Ascending aorta (tissue), 2 donors: ENCODE data around the gene SLC16A10. TPM values are rescaled to one million over a fixed set of nuclear protein-coding genes. Genes with fewer than 3 reads are reported as not detected.

ENCODE experiments used
- DNase-seq, 2 donors: peaks; one replicate each; pipeline ENCODE4 v3.0.0-alpha.2; 2019; ENCODE audit warnings: low spot score in 2 of 2
- H3K27ac ChIP-seq, 2 donors: fragments of 200-600 bp; sonication (generic); one replicate each; pipeline ENCODE4 v1.5.1; 2016 to 2017; ENCODE audit warnings: mild to moderate bottlenecking in 1 of 2
- H3K27me3 ChIP-seq: fragments of 200-600 bp; sonication (generic); one replicate; pipeline ENCODE4 v1.5.1; 2017
- H3K36me3 ChIP-seq, 2 donors: fragments of 200-600 bp; sonication (generic); one replicate each; pipeline ENCODE4 v1.5.1; 2016
- H3K4me1 ChIP-seq, 2 donors: fragments of 200-600 bp; sonication (generic); one replicate each; pipeline ENCODE4 v1.5.1; 2016 to 2017; ENCODE audit warnings: mild to moderate bottlenecking in 1 of 2
- H3K4me3 ChIP-seq, 2 donors: fragments of 200-600 bp; sonication (generic); one replicate each; pipeline ENCODE4 v1.5.1; 2016 to 2017; ENCODE audit warnings: mild to moderate bottlenecking in 1 of 2
- H3K9me3 ChIP-seq, 2 donors: fragments of 200-600 bp; sonication (generic); one replicate each; pipeline ENCODE4 v1.5.1; 2016
- intact Hi-C: fragments of 100-400 bp; cut with DNase I; formaldehyde crosslinking; loops from one replicate; pipeline ENCODE4 v1.15.1; 2023
- total RNA-seq: library from RNA; depleted of rRNA; stranded (reverse); fragments of >200 nt; gene quantifications from one replicate; pipeline ENCODE4 v1.1.0, GENCODE V29; 2016
- TF ChIP-seq, protein P1 (sequence below), 3 experiments: fragments of 200-600 bp in 2 of 3; fragments of 450-650 bp in 1 of 3; sonication (generic) in 2 of 3; IDR thresholded peaks; one replicate each; pipeline ENCODE4 v1.5.1; 2016 to 2019; ENCODE audit warnings: antibody characterized with exemption in 3 of 3, mild to moderate bottlenecking in 1 of 3, moderate library complexity in 1 of 3

Gene SLC16A10
- total RNA-seq, 1 donor from 2014 or later = 7.8 TPM

DNA sequence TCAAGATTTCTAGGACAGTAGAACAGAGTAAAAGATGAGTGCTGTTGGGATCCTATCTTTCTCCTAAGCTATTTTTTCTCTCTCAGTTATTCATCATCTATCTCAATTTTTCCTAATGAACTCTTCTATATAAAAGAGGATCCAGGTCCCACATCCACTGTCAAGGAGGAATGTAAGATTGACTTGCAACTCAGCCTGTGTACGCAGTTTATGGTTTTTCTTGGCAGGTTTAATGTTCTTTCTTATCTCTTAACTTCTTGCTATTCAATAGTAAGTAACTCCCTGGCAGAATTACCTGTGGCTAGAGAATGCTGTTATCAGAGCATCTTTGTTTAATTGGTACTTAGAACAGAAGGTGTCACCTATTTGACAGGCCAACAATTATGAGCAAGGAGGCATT, 60.8 kb downstream of the SLC16A10 start:
- no peak overlapping the region for H3K27ac ChIP-seq
- H3K9me3 ChIP-seq = no peaks in the 10 kb centered on the region
- intact Hi-C loops = no loop called here
- H3K27me3 ChIP-seq = no peaks in the 10 kb centered on the region
- H3K36me3 ChIP-seq = no peaks in the 10 kb centered on the region
- H3K4me1 ChIP-seq = no peaks in the 10 kb centered on the region
- no peak for DNase-seq
- no peak overlapping the region for H3K4me3 ChIP-seq
- TF ChIP-seq, protein P1, sequence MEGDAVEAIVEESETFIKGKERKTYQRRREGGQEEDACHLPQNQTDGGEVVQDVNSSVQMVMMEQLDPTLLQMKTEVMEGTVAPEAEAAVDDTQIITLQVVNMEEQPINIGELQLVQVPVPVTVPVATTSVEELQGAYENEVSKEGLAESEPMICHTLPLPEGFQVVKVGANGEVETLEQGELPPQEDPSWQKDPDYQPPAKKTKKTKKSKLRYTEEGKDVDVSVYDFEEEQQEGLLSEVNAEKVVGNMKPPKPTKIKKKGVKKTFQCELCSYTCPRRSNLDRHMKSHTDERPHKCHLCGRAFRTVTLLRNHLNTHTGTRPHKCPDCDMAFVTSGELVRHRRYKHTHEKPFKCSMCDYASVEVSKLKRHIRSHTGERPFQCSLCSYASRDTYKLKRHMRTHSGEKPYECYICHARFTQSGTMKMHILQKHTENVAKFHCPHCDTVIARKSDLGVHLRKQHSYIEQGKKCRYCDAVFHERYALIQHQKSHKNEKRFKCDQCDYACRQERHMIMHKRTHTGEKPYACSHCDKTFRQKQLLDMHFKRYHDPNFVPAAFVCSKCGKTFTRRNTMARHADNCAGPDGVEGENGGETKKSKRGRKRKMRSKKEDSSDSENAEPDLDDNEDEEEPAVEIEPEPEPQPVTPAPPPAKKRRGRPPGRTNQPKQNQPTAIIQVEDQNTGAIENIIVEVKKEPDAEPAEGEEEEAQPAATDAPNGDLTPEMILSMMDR (IDR thresholded peaks at IDR 0.05) = no peak

DNA sequence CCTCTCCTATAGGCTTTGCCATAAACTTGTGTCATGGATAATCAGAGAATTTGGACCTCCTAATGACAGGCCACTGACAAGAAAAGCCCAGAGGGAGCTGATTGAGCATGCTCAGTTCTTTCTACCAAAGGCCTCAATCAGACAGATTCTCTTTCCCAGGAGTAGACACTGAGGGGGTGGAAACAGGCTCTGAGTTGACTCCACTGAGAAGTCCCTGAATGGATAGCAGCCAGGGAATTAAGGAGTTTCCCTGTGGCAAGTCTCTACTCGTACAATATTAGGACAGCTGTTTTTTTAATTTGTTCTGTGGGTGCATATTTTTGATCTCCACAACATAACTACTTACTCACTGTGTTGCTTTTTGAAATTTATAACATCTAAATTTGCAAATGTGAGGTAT, 63.3 kb downstream of the SLC16A10 start:
- Histone ChIP-seq H3K4me1 (no peaks in the 10 kb centered on the region), H3K27me3 (no peaks in the 10 kb centered on the region), H3K27ac (no peak overlapping the region), H3K4me3 (no peak overlapping the region), H3K9me3 (no peaks in the 10 kb centered on the region), H3K36me3 (no peaks in the 10 kb centered on the region)
- DNase-seq = no peak
- TF ChIP-seq, protein P1 (IDR thresholded peaks at IDR 0.05) = no peak
- intact Hi-C loops = no loop called here

DNA sequence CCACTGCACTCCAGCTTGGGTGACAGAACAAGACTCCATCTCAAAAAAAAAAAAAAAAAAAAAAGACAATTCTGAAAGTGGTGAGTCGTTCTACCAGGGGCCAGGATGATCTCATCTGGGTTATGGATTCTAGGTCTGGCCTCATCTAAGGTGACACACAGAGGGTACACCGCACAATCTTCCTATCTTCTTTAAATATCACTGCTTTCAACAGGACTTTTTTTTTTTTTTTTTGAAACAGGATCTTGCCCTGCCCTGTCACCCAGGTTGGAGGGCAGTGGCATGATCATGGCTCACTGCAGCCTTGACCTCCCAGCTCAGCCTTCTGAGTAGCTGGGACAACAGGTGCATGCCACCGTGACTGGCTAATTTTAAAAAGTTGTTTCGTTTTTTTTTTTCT, 67.7 kb downstream of the SLC16A10 start:
- TF ChIP-seq, protein P1 (IDR thresholded peaks at IDR 0.05) = no peak
- no peaks in the 10 kb centered on the region for H3K36me3 ChIP-seq
- no peak overlapping the region for H3K4me3 ChIP-seq
- DNase-seq = no peak
- H3K9me3 ChIP-seq = no peaks in the 10 kb centered on the region
- H3K27ac ChIP-seq = no peak overlapping the region
- no peaks in the 10 kb centered on the region for H3K27me3 ChIP-seq
- H3K4me1 ChIP-seq = no peaks in the 10 kb centered on the region
- intact Hi-C loops = no loop called here

GRCh38 chr6:111157412-111157811, 70.1 kb downstream of the SLC16A10 start:
- TF ChIP-seq, protein P1 (IDR thresholded peaks at IDR 0.05) = no peak
- intact Hi-C loops = no loop called here
- H3K36me3 ChIP-seq = no peaks in the 10 kb centered on the region
- H3K9me3 ChIP-seq = peaks cover 0 to 5% of the 10 kb centered on the region in 2 donors
- H3K4me1 ChIP-seq = no peaks in the 10 kb centered on the region
- H3K4me3 ChIP-seq = no peak overlapping the region
- H3K27me3 ChIP-seq = no peaks in the 10 kb centered on the region
- no peak for DNase-seq
- H3K27ac ChIP-seq = no peak overlapping the region

- no peaks in the 10 kb centered on the region for H3K36me3 ChIP-seq
- no peaks in the 10 kb centered on the region for H3K27me3 ChIP-seq
- H3K4me1 ChIP-seq = no peaks in the 10 kb centered on the region
- intact Hi-C loops = no loop called here
- H3K9me3 ChIP-seq = peaks cover 0 to 9% of the 10 kb centered on the region in 2 donors
- H3K4me3 ChIP-seq = no peak overlapping the region
- TF ChIP-seq, protein P1 (IDR thresholded peaks at IDR 0.05) = no peak
- no peak for DNase-seq
- H3K27ac ChIP-seq = no peak overlapping the region
These were observed 72.3 kb downstream of the SLC16A10 start for GRCh38 chr6:111159633-111160032.

- H3K27ac ChIP-seq = no peak overlapping the region
- no peak for DNase-seq
- intact Hi-C loops = no loop called here
- H3K4me3 ChIP-seq = no peak overlapping the region
- no peaks in the 10 kb centered on the region for H3K4me1 ChIP-seq
- no peaks in the 10 kb centered on the region for H3K36me3 ChIP-seq
- H3K27me3 ChIP-seq = no peaks in the 10 kb centered on the region
- TF ChIP-seq, protein P1 (IDR thresholded peaks at IDR 0.05) = no peak
- H3K9me3 ChIP-seq = peaks cover 0 to 9% of the 10 kb centered on the region in 2 donors
These were observed 74.3 kb downstream of the SLC16A10 start for GRCh38 chr6:111161650-111162049.
